ENCODE data around the gene JPT2.

JPT2 gene

GRCh38 chr16:1659031-1659430 is 19.0 kb upstream of the JPT2 start:
- no peaks in the 10 kb centered on the region for H3K27me3 Mint-ChIP-seq
- no peak overlapping the region for H3K4me3 Mint-ChIP-seq
- no peak overlapping the region for H3K27ac Mint-ChIP-seq
- peaks cover 77% of the 10 kb centered on the region for H3K36me3 Mint-ChIP-seq (ENCODE audit: low read depth)
- no peaks in the 10 kb centered on the region for H3K9me3 Mint-ChIP-seq
- no peak for DNase-seq
- no peaks in the 10 kb centered on the region for H3K4me1 Mint-ChIP-seq (ENCODE audit: low read depth)

GRCh38 chr16:1661826-1662225 is 16.3 kb upstream of the JPT2 start:
- Mint-ChIP-seq H3K4me1 (ENCODE audit: low read depth) (no peaks in the 10 kb centered on the region), H3K9me3 (no peaks in the 10 kb centered on the region), H3K4me3 (no peak overlapping the region), H3K27me3 (no peaks in the 10 kb centered on the region), H3K27ac (peak overlapping the region; percentile 26), H3K36me3 (ENCODE audit: low read depth) (peaks cover 86% of the 10 kb centered on the region)
- no peak for DNase-seq

- H3K36me3 Mint-ChIP-seq (ENCODE audit: low read depth): peaks cover 86% of the 10 kb centered on the region
- DNase-seq: no peak
- H3K27me3 Mint-ChIP-seq: no peaks in the 10 kb centered on the region
- H3K9me3 Mint-ChIP-seq: no peaks in the 10 kb centered on the region
- H3K4me1 Mint-ChIP-seq (ENCODE audit: low read depth): no peaks in the 10 kb centered on the region
- no peak overlapping the region for H3K27ac Mint-ChIP-seq
- H3K4me3 Mint-ChIP-seq: no peak overlapping the region
Measured at GRCh38 chr16:1662543-1662942, 15.5 kb upstream of the JPT2 start.

DNA sequence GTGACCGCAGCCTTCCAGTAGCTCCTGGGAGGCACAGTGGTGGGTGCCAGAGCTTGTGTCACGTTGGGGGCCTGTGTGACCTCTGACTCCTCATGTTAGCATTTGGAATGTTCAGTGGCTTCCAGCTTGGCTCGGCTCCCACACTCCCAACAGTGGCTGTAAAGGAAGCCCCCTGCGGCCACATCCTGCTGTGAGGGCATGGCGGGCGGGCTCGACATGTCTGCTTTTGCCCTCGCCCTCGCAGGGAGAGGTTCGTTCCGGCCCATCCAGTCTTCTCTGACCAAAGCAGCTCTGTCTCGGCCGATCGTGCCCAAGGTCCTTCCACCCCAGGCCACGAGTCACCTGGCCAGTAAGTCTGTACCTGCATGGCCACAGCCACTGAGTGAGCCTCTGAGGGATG is 12.2 kb upstream of the JPT2 start:
- no peaks in the 10 kb centered on the region for H3K27me3 Mint-ChIP-seq
- H3K4me3 Mint-ChIP-seq: no peak overlapping the region
- H3K27ac Mint-ChIP-seq: no peak overlapping the region
- H3K4me1 Mint-ChIP-seq (ENCODE audit: low read depth): no peaks in the 10 kb centered on the region
- peaks cover 94% of the 10 kb centered on the region for H3K36me3 Mint-ChIP-seq (ENCODE audit: low read depth)
- no peaks in the 10 kb centered on the region for H3K9me3 Mint-ChIP-seq
- DNase-seq: no peak

DNA sequence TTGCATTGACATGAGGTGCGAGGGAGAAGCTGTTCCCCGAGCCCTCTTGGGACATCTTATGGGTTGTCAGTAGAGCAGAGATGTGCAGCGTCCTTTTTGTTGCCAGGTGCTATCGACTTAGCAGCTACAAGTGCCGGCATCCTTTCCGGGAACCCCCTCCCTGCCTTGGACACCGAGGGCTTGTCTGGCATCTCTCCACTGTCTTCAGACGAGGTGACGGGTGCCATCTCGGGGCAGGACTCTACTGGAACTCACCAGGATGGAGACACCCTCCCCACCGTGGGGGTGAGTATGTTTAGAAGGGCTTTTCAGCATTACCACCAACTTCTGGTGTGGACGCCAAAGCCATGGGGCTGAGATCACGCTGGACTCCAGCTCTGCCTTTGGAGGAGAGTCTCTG is 11.8 kb upstream of the JPT2 start:
- H3K9me3 Mint-ChIP-seq: no peaks in the 10 kb centered on the region
- H3K27me3 Mint-ChIP-seq: no peaks in the 10 kb centered on the region
- no peak overlapping the region for H3K4me3 Mint-ChIP-seq
- no peaks in the 10 kb centered on the region for H3K4me1 Mint-ChIP-seq (ENCODE audit: low read depth)
- peaks cover 96% of the 10 kb centered on the region for H3K36me3 Mint-ChIP-seq (ENCODE audit: low read depth)
- no peak for DNase-seq
- H3K27ac Mint-ChIP-seq: no peak overlapping the region

DNA sequence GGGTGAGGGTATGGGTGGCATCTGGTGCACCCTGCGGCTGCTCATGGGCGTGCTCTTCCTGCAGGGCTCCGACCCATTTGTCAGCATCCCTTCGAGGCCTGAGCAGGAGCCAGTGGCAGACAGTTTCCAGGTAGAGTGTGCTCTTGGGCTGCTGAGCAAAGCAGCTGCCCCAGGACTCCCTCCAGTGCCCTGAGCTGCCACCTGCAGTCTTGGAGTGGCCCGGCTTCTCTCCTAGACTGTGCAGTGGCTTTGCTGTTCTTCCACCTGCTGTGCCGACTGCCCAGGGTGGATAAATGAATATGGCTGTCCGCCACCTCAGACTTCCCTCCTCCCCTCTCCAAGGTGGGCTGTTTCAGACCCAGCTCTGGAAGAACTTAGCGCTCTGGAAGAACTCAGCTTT is 10.8 kb upstream of the JPT2 start:
- no peak for DNase-seq
- peaks cover 98% of the 10 kb centered on the region for H3K36me3 Mint-ChIP-seq (ENCODE audit: low read depth)
- H3K4me3 Mint-ChIP-seq: no peak overlapping the region
- no peaks in the 10 kb centered on the region for H3K27me3 Mint-ChIP-seq
- no peaks in the 10 kb centered on the region for H3K9me3 Mint-ChIP-seq
- H3K27ac Mint-ChIP-seq: no peak overlapping the region
- H3K4me1 Mint-ChIP-seq (ENCODE audit: low read depth): no peaks in the 10 kb centered on the region

GRCh38 chr16:1667916-1668315 is 10.2 kb upstream of the JPT2 start:
- Mint-ChIP-seq H3K27ac (no peak overlapping the region), H3K27me3 (no peaks in the 10 kb centered on the region), H3K4me3 (no peak overlapping the region), H3K4me1 (ENCODE audit: low read depth) (no peaks in the 10 kb centered on the region), H3K36me3 (ENCODE audit: low read depth) (peaks cover 98% of the 10 kb centered on the region), H3K9me3 (no peaks in the 10 kb centered on the region)
- DNase-seq: no peak

GRCh38 chr16:1668612-1669319 is 9.3 kb upstream of the JPT2 start:
- H3K36me3 Mint-ChIP-seq (ENCODE audit: low read depth): peaks cover 98% of the 10 kb centered on the region
- no peak overlapping the region for H3K4me3 Mint-ChIP-seq
- DNase-seq: no peak
- no peaks in the 10 kb centered on the region for H3K4me1 Mint-ChIP-seq (ENCODE audit: low read depth)
- H3K27ac Mint-ChIP-seq: no peak overlapping the region
- no peaks in the 10 kb centered on the region for H3K9me3 Mint-ChIP-seq
- no peaks in the 10 kb centered on the region for H3K27me3 Mint-ChIP-seq

GRCh38 chr16:1669698-1670097 is 8.4 kb upstream of the JPT2 start:
- H3K4me3 Mint-ChIP-seq: no peak overlapping the region
- peaks cover 99% of the 10 kb centered on the region for H3K36me3 Mint-ChIP-seq (ENCODE audit: low read depth)
- H3K27me3 Mint-ChIP-seq: no peaks in the 10 kb centered on the region
- no peaks in the 10 kb centered on the region for H3K9me3 Mint-ChIP-seq
- DNase-seq: no peak
- H3K27ac Mint-ChIP-seq: no peak overlapping the region
- no peaks in the 10 kb centered on the region for H3K4me1 Mint-ChIP-seq (ENCODE audit: low read depth)

DNA sequence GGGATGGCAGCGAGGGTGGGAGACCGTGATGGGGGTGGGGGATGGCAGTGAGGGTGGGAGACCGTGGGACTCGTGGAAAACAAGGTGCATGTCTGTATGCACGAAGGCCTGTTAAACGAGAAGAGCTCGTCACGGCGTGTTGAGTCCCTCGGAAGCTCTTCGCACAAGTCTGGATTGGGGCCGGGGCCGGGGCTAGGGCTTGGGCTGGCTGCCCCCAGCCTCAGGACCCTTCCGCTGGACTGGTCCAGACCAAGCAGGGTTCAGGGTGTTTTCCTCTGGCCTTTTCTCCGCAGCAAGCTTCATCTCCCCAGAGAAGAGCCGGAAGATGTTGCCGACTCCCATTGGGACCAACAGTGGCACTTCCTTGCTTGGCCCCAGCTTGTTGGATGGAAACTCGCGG is 7.7 kb upstream of the JPT2 start:
- no peak overlapping the region for H3K27ac Mint-ChIP-seq
- no peak overlapping the region for H3K4me3 Mint-ChIP-seq
- H3K4me1 Mint-ChIP-seq (ENCODE audit: low read depth): no peaks in the 10 kb centered on the region
- peaks cover 99% of the 10 kb centered on the region for H3K36me3 Mint-ChIP-seq (ENCODE audit: low read depth)
- DNase-seq: no peak
- H3K27me3 Mint-ChIP-seq: no peaks in the 10 kb centered on the region
- no peaks in the 10 kb centered on the region for H3K9me3 Mint-ChIP-seq

GRCh38 chr16:1670866-1671265 is 7.2 kb upstream of the JPT2 start:
- Mint-ChIP-seq H3K27ac (no peak overlapping the region), H3K9me3 (no peaks in the 10 kb centered on the region), H3K4me1 (ENCODE audit: low read depth) (no peaks in the 10 kb centered on the region), H3K27me3 (no peaks in the 10 kb centered on the region), H3K36me3 (ENCODE audit: low read depth) (peaks cover 99% of the 10 kb centered on the region), H3K4me3 (no peak overlapping the region)
- DNase-seq: no peak

GRCh38 chr16:1673424-1674151 is 4.5 kb upstream of the JPT2 start:
- Mint-ChIP-seq H3K27me3 (no peaks in the 10 kb centered on the region), H3K9me3 (no peaks in the 10 kb centered on the region), H3K36me3 (ENCODE audit: low read depth) (peaks cover 81% of the 10 kb centered on the region), H3K4me3 (no peak overlapping the region), H3K4me1 (ENCODE audit: low read depth) (peaks cover 4% of the 10 kb centered on the region), H3K27ac (no peak overlapping the region)
- no peak for DNase-seq

GRCh38 chr16:1674306-1674705 is 3.8 kb upstream of the JPT2 start:
- H3K27ac Mint-ChIP-seq: no peak overlapping the region
- H3K4me1 Mint-ChIP-seq (ENCODE audit: low read depth): peaks cover 11% of the 10 kb centered on the region
- H3K4me3 Mint-ChIP-seq: no peak overlapping the region
- DNase-seq: no peak
- peaks cover 79% of the 10 kb centered on the region for H3K36me3 Mint-ChIP-seq (ENCODE audit: low read depth)
- no peaks in the 10 kb centered on the region for H3K27me3 Mint-ChIP-seq
- H3K9me3 Mint-ChIP-seq: no peaks in the 10 kb centered on the region

GRCh38 chr16:1674751-1675664 is 3.1 kb upstream of the JPT2 start:
- Mint-ChIP-seq H3K4me3 (no peak overlapping the region), H3K27ac (no peak overlapping the region), H3K9me3 (no peaks in the 10 kb centered on the region), H3K36me3 (ENCODE audit: low read depth) (peaks cover 75% of the 10 kb centered on the region), H3K4me1 (ENCODE audit: low read depth) (peaks cover 17% of the 10 kb centered on the region), H3K27me3 (no peaks in the 10 kb centered on the region)
- DNase-seq: no peak

- no peak for DNase-seq
- Mint-ChIP-seq H3K27me3 (no peaks in the 10 kb centered on the region), H3K27ac (no peak overlapping the region), H3K9me3 (no peaks in the 10 kb centered on the region), H3K4me1 (ENCODE audit: low read depth) (peaks cover 33% of the 10 kb centered on the region), H3K36me3 (ENCODE audit: low read depth) (peaks cover 76% of the 10 kb centered on the region), H3K4me3 (no peak overlapping the region)
Measured at GRCh38 chr16:1676661-1677060, 1.4 kb upstream of the JPT2 start.

Data from activated T-cell treated with anti-CD3 and anti-CD28 coated beads, Interleukin-2, amount 50 U/mL, for 24 hours (primary cell).